Right atrium auricular region (tissue), 2 donors: ENCODE measurements around the gene SQSTM1. TPM values are rescaled to one million over a fixed set of nuclear protein-coding genes. Genes with fewer than 3 reads are reported as not detected.

Experiments used
- DNase-seq: peaks from one replicate; pipeline ENCODE4 v3.0.0-alpha.2; 2019; ENCODE audit warnings: low spot score
- H3K27ac ChIP-seq, 2 donors: fragments of 200-600 bp; sonication (generic); 1 replicate in 1 of 2; 2 replicates in 1 of 2; pipeline ENCODE4 v1.5.1; 2016 to 2019
- H3K27me3 ChIP-seq, 2 donors: fragments of 200-600 bp; sonication (generic); one replicate each; pipeline versions ENCODE4 v1.5.1 to v1.6.0; 2017 to 2019
- H3K36me3 ChIP-seq: fragments of 200-600 bp; sonication (generic); one replicate; pipeline ENCODE4 v1.5.1; 2016
- H3K4me1 ChIP-seq, 2 donors: fragments of 200-600 bp; sonication (generic); one replicate each; pipeline versions ENCODE4 v1.5.1 to v1.6.0; 2017 to 2019
- H3K4me3 ChIP-seq, 2 donors: fragments of 200-600 bp; sonication (generic); 1 replicate in 1 of 2; 2 replicates in 1 of 2; pipeline ENCODE4 v1.5.1; 2017 to 2019; ENCODE audit warnings: mild to moderate bottlenecking in 1 of 2, moderate library complexity in 1 of 2
- H3K9me3 ChIP-seq, 2 donors: fragments of 200-600 bp; sonication (generic); one replicate each; pipeline ENCODE4 v1.5.1; 2019
- total RNA-seq, 2 donors: library from RNA; depleted of rRNA; stranded (reverse); fragments of >200 nt; gene quantifications; one replicate each; pipeline ENCODE4 v1.1.0, GENCODE V29; 2016
- TF ChIP-seq, protein P1 (sequence below), 2 donors: fragments of 200-600 bp; sonication (generic); IDR thresholded peaks; one replicate each; pipeline ENCODE4 v1.5.1; 2019; ENCODE audit warnings: antibody characterized with exemption in 2 of 2

Gene SQSTM1
- total RNA-seq, 2 donors from 2014 or later: 379 to 436 TPM

- Histone ChIP-seq H3K4me3 (no peak overlapping the region), H3K27ac (no peak overlapping the region), H3K9me3 (no peaks in the 10 kb centered on the region), H3K27me3 (no peaks in the 10 kb centered on the region), H3K36me3 (peaks cover 66% of the 10 kb centered on the region), H3K4me1 (no peaks in the 10 kb centered on the region)
- TF ChIP-seq, protein P1, sequence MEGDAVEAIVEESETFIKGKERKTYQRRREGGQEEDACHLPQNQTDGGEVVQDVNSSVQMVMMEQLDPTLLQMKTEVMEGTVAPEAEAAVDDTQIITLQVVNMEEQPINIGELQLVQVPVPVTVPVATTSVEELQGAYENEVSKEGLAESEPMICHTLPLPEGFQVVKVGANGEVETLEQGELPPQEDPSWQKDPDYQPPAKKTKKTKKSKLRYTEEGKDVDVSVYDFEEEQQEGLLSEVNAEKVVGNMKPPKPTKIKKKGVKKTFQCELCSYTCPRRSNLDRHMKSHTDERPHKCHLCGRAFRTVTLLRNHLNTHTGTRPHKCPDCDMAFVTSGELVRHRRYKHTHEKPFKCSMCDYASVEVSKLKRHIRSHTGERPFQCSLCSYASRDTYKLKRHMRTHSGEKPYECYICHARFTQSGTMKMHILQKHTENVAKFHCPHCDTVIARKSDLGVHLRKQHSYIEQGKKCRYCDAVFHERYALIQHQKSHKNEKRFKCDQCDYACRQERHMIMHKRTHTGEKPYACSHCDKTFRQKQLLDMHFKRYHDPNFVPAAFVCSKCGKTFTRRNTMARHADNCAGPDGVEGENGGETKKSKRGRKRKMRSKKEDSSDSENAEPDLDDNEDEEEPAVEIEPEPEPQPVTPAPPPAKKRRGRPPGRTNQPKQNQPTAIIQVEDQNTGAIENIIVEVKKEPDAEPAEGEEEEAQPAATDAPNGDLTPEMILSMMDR (IDR thresholded peaks at IDR 0.05): no peak
- no peak for DNase-seq
Measured at GRCh38 chr5:179776411-179776938, 44.2 kb upstream of the SQSTM1 start.

- Histone ChIP-seq H3K4me1 (no peaks in the 10 kb centered on the region), H3K36me3 (peaks cover 56% of the 10 kb centered on the region), H3K4me3 (no peak overlapping the region), H3K27ac (no peak overlapping the region), H3K9me3 (no peaks in the 10 kb centered on the region), H3K27me3 (no peaks in the 10 kb centered on the region)
- TF ChIP-seq, protein P1 (IDR thresholded peaks at IDR 0.05): no peak
- no peak for DNase-seq
Measured at GRCh38 chr5:179777456-179777855, 43.2 kb upstream of the SQSTM1 start.

DNA sequence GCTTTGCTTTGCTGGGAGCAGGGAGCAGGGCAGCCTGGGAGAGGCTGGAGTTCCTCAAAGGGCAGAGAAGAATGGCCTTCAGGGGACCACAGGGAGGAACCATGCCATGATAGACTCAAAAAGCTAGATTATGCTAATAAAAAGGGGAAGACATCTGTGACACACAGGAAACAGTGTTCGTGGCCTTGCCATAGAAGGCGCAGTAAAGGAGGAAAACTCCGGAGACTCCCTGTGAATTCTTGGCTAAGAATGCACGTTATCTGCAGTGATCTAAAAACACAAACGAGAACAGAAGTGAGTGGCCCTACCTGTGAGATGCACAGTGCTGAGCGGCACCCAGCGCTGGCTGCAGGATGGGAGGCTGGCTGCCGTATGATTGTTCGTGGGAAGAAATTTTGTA is 42.8 kb upstream of the SQSTM1 start:
- Histone ChIP-seq H3K9me3 (no peaks in the 10 kb centered on the region), H3K27ac (no peak overlapping the region), H3K4me3 (no peak overlapping the region), H3K4me1 (no peaks in the 10 kb centered on the region), H3K27me3 (no peaks in the 10 kb centered on the region), H3K36me3 (peaks cover 51% of the 10 kb centered on the region)
- DNase-seq: no peak
- TF ChIP-seq, protein P1 (IDR thresholded peaks at IDR 0.05): no peak

GRCh38 chr5:179778591-179778990 is 42.1 kb upstream of the SQSTM1 start:
- Histone ChIP-seq H3K36me3 (peaks cover 44% of the 10 kb centered on the region), H3K27ac (no peak overlapping the region), H3K9me3 (no peaks in the 10 kb centered on the region), H3K4me1 (no peaks in the 10 kb centered on the region), H3K27me3 (no peaks in the 10 kb centered on the region), H3K4me3 (no peak overlapping the region)
- TF ChIP-seq, protein P1 (IDR thresholded peaks at IDR 0.05): no peak
- no peak for DNase-seq

- Histone ChIP-seq H3K4me1 (no peaks in the 10 kb centered on the region), H3K9me3 (no peaks in the 10 kb centered on the region), H3K36me3 (peaks cover 32% of the 10 kb centered on the region), H3K4me3 (no peak overlapping the region), H3K27me3 (no peaks in the 10 kb centered on the region), H3K27ac (no peak overlapping the region)
- TF ChIP-seq, protein P1 (IDR thresholded peaks at IDR 0.05): no peak
- DNase-seq: no peak
Measured at GRCh38 chr5:179779826-179780225, 40.9 kb upstream of the SQSTM1 start.

- H3K9me3 ChIP-seq: no peaks in the 10 kb centered on the region
- TF ChIP-seq, protein P1 (IDR thresholded peaks at IDR 0.05): no peak
- peaks cover 28% of the 10 kb centered on the region for H3K36me3 ChIP-seq
- H3K27ac ChIP-seq: no peak overlapping the region
- DNase-seq: no peak
- no peak overlapping the region for H3K4me3 ChIP-seq
- no peaks in the 10 kb centered on the region for H3K4me1 ChIP-seq
- H3K27me3 ChIP-seq: no peaks in the 10 kb centered on the region
Measured at GRCh38 chr5:179780362-179780761, 40.3 kb upstream of the SQSTM1 start.
